SK-N-SH (cell line): Measurements from ENCODE around the gene ARID3A.

Experiments used
- CTCF ChIP-seq: fragments of 200-600 bp; sonication (generic); IDR thresholded peaks from 2 replicates; pipeline ENCODE4 v1.6.1; 2017; ENCODE audit warnings: antibody characterized with exemption, mild to moderate bottlenecking, moderate library complexity
- GABPA ChIP-seq: IDR thresholded peaks from 2 replicates; pipeline ENCODE4 v1.4.0; 2012; ENCODE audit warnings: low read depth, mild to moderate bottlenecking
- MXI1 ChIP-seq: IDR thresholded peaks from 2 replicates; pipeline ENCODE4 v1.6.1; 2012; ENCODE audit warnings: mild to moderate bottlenecking, low read depth, low read length, improper control_type of control experiment
- NRF1 ChIP-seq: IDR thresholded peaks from 2 replicates; pipeline ENCODE4 v1.6.1; 2012; ENCODE audit warnings: low read depth, mild to moderate bottlenecking, low read length
- POLR2AphosphoS5 ChIP-seq: IDR thresholded peaks from 2 replicates; pipeline ENCODE4 v1.6.1; 2012; ENCODE audit warnings: low read depth, low read length
- RAD21 ChIP-seq: IDR thresholded peaks from 2 replicates; pipeline ENCODE4 v1.6.1; 2012; ENCODE audit warnings: mild to moderate bottlenecking, low read length
- SIN3A ChIP-seq: IDR thresholded peaks from 2 replicates; pipeline ENCODE4 v1.6.1; 2012; ENCODE audit warnings: low read depth, mild to moderate bottlenecking, low read length, moderate library complexity, borderline replicate concordance
- SMC3 ChIP-seq: IDR thresholded peaks from 2 replicates; pipeline ENCODE4 v1.6.1; 2012; ENCODE audit warnings: low read depth, low read length, improper control_type of control experiment
- TF ChIP-seq, protein P1 (sequence below): IDR thresholded peaks from 2 replicates; pipeline ENCODE4 v1.4.0; 2012; ENCODE audit warnings: low read depth, borderline replicate concordance

- TF ChIP-seq POLR2AphosphoS5 (no peak), CTCF (no peak), GABPA (no peak), RAD21 (no peak), SMC3 (no peak), MXI1 (no peak), NRF1 (no peak), SIN3A (no peak)
- TF ChIP-seq, protein P1, sequence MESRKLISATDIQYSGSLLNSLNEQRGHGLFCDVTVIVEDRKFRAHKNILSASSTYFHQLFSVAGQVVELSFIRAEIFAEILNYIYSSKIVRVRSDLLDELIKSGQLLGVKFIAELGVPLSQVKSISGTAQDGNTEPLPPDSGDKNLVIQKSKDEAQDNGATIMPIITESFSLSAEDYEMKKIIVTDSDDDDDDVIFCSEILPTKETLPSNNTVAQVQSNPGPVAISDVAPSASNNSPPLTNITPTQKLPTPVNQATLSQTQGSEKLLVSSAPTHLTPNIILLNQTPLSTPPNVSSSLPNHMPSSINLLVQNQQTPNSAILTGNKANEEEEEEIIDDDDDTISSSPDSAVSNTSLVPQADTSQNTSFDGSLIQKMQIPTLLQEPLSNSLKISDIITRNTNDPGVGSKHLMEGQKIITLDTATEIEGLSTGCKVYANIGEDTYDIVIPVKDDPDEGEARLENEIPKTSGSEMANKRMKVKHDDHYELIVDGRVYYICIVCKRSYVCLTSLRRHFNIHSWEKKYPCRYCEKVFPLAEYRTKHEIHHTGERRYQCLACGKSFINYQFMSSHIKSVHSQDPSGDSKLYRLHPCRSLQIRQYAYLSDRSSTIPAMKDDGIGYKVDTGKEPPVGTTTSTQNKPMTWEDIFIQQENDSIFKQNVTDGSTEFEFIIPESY = no peak
Measured at GRCh38 chr19:934197-934840, 8.5 kb downstream of the ARID3A start.
